ENCODE measurements around the gene ZNF185.

The ZNF185 gene

GRCh38 chrX:152943826-152944225 is 46.0 kb downstream of the ZNF185 start:
- no peak for DNase-seq (ENCODE audit: low spot score)
- TF ChIP-seq, protein P1, sequence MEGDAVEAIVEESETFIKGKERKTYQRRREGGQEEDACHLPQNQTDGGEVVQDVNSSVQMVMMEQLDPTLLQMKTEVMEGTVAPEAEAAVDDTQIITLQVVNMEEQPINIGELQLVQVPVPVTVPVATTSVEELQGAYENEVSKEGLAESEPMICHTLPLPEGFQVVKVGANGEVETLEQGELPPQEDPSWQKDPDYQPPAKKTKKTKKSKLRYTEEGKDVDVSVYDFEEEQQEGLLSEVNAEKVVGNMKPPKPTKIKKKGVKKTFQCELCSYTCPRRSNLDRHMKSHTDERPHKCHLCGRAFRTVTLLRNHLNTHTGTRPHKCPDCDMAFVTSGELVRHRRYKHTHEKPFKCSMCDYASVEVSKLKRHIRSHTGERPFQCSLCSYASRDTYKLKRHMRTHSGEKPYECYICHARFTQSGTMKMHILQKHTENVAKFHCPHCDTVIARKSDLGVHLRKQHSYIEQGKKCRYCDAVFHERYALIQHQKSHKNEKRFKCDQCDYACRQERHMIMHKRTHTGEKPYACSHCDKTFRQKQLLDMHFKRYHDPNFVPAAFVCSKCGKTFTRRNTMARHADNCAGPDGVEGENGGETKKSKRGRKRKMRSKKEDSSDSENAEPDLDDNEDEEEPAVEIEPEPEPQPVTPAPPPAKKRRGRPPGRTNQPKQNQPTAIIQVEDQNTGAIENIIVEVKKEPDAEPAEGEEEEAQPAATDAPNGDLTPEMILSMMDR (IDR thresholded peaks at IDR 0.05; ENCODE audit: extremely low read depth, missing control alignments), result no peak

GRCh38 chrX:152945021-152945979 is 47.4 kb downstream of the ZNF185 start:
- no peak for DNase-seq (ENCODE audit: low spot score)
- TF ChIP-seq, protein P1 (IDR thresholded peaks at IDR 0.05; ENCODE audit: extremely low read depth, missing control alignments), result no peak

GRCh38 chrX:152946681-152947080 is 48.8 kb downstream of the ZNF185 start:
- DNase-seq (ENCODE audit: low spot score), result no peak
- TF ChIP-seq, protein P1 (IDR thresholded peaks at IDR 0.05; ENCODE audit: extremely low read depth, missing control alignments), result no peak

All from GM20000 (cell line).